C4-2B (cell line): Measurements from ENCODE around the gene GALNT1.

Experiments used
- H3K27ac ChIP-seq: fragments of 450-650 bp; 2 replicates; pipeline ENCODE4 v1.5.1; 2017
- CTCF ChIP-seq: fragments of 450-650 bp; conservative IDR thresholded peaks from 2 replicates; pipeline ENCODE4 v1.5.1; 2017; ENCODE audit warnings: mild to moderate bottlenecking
- ZFX ChIP-seq: fragments of 450-650 bp; IDR thresholded peaks from 2 replicates; pipeline ENCODE4 v1.6.1; 2017

Gene GALNT1

GRCh38 chr18:35619941-35620340, 38.4 kb downstream of the GALNT1 start:
- H3K27ac ChIP-seq: no peak overlapping the region
- TF ChIP-seq ZFX (no peak), CTCF (no peak)

DNA sequence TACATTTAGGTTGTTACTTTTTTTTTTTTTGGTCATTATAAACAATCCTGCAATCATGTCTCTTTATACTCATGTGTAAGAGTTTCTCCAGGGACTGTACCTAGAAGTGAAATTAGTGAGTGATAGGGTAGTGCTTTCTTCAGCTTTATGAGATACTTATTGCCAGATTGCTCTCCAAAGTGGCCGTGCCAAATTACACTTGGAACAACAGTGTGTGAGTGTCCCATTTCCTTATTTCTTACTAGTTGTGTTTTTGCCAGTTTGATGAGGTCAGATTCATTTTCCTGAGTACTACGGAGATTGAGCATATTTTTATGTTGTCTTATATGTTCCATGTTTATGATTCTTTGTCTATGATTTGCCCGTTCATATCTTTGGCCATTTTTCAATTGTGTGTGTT, 39.2 kb downstream of the GALNT1 start:
- TF ChIP-seq ZFX (no peak), CTCF (no peak)
- H3K27ac ChIP-seq: no peak overlapping the region

DNA sequence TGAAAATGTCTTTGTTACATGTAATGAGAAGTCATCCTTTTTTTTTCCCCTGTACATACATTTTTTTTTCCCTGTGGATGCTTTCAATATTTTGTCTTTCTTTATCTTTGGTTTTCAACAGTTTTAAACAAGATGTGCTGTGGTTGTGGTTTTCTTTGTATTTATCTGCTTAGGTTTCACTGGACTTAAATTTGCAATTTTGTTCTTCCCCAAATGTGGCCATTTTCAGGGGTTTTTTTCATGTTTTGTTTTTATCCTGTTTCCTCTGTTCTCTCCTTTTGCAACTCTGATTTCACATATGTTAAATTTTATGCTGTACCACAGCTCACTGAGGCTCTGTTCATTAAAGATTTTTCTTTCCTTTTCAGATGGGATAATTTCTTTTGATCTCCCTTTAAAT, 41.7 kb downstream of the GALNT1 start:
- TF ChIP-seq CTCF: no peak
- TF ChIP-seq ZFX: no peak

DNA sequence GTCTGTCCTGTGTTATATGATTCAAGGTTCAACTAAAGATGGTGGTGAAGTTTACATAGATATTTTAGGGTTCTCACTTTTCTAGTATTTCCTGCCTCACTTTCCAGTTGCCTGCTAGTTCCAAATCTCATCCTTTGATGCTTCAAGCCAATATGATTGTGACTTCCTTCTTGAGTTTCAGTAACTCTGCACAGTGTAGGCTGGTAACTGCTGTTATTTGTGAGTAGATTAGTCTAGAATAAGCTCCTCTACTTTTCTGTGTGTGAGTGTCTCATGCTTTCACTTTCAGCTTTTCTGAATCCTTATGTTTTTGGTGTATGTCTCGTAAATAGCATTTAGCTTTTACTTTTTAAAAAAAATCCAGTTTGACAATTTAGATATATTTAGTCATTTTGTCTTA, 42.6 kb downstream of the GALNT1 start:
- TF ChIP-seq CTCF (no peak), ZFX (no peak)
- no peak overlapping the region for H3K27ac ChIP-seq

More for the DNA sequence above, 41.7 kb downstream of the GALNT1 start:
- H3K27ac ChIP-seq: no peak overlapping the region

GRCh38 chr18:35625232-35625631, 43.7 kb downstream of the GALNT1 start:
- no peak overlapping the region for H3K27ac ChIP-seq
- TF ChIP-seq CTCF (no peak), ZFX (no peak)

- TF ChIP-seq ZFX: no peak
- no peak for TF ChIP-seq CTCF
- H3K27ac ChIP-seq: no peak overlapping the region
These were observed 52.2 kb downstream of the GALNT1 start for GRCh38 chr18:35633761-35634160.

GRCh38 chr18:35634323-35634722, 52.8 kb downstream of the GALNT1 start:
- H3K27ac ChIP-seq: no peak overlapping the region
- TF ChIP-seq ZFX (no peak), CTCF (no peak)
